ENCODE data around the gene FMNL2.

- TF ChIP-seq SIN3A (IDR thresholded peaks at IDR 0.05; ENCODE audit: borderline replicate concordance, insufficient read depth, low read depth, low read length), result no peak
- TF ChIP-seq CTCF (IDR thresholded peaks at IDR 0.05), result no peak
- TF ChIP-seq, protein P1, sequence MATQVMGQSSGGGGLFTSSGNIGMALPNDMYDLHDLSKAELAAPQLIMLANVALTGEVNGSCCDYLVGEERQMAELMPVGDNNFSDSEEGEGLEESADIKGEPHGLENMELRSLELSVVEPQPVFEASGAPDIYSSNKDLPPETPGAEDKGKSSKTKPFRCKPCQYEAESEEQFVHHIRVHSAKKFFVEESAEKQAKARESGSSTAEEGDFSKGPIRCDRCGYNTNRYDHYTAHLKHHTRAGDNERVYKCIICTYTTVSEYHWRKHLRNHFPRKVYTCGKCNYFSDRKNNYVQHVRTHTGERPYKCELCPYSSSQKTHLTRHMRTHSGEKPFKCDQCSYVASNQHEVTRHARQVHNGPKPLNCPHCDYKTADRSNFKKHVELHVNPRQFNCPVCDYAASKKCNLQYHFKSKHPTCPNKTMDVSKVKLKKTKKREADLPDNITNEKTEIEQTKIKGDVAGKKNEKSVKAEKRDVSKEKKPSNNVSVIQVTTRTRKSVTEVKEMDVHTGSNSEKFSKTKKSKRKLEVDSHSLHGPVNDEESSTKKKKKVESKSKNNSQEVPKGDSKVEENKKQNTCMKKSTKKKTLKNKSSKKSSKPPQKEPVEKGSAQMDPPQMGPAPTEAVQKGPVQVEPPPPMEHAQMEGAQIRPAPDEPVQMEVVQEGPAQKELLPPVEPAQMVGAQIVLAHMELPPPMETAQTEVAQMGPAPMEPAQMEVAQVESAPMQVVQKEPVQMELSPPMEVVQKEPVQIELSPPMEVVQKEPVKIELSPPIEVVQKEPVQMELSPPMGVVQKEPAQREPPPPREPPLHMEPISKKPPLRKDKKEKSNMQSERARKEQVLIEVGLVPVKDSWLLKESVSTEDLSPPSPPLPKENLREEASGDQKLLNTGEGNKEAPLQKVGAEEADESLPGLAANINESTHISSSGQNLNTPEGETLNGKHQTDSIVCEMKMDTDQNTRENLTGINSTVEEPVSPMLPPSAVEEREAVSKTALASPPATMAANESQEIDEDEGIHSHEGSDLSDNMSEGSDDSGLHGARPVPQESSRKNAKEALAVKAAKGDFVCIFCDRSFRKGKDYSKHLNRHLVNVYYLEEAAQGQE (IDR thresholded peaks at IDR 0.05; ENCODE audit: insufficient read depth in 1 of 2, low read depth in 2 of 2, low read length in 1 of 2), result no peak
Observed at GRCh38 chr2:152446213-152446612, 111.2 kb downstream of the FMNL2 start.

Measured in Panc1 (cell line).